HG02759 (cell line): ENCODE measurements around the gene CRHR1.

ENCODE experiments used
- ATAC-seq: cut with Tn5 transposase; IDR thresholded peaks from one replicate; pipeline ENCODE4 v1.9.1; 2021; ENCODE audit warnings: mild to moderate bottlenecking, moderate library complexity; ENCODE audit not compliant: unreplicated experiment

Gene CRHR1

GRCh38 chr17:45787044-45787443 is 2.9 kb downstream of the CRHR1 start:
- no peak for ATAC-seq

GRCh38 chr17:45787656-45788055 is 3.5 kb downstream of the CRHR1 start:
- no peak for ATAC-seq

GRCh38 chr17:45788057-45788456 is 3.9 kb downstream of the CRHR1 start:
- no peak for ATAC-seq

GRCh38 chr17:45789874-45790273 is 5.8 kb downstream of the CRHR1 start:
- ATAC-seq = no peak

- no peak for ATAC-seq
Measured at GRCh38 chr17:45790296-45790922, 6.3 kb downstream of the CRHR1 start.

- no peak for ATAC-seq
Measured at GRCh38 chr17:45791041-45791582, 7.0 kb downstream of the CRHR1 start.

GRCh38 chr17:45791935-45792334 is 7.8 kb downstream of the CRHR1 start:
- no peak for ATAC-seq

GRCh38 chr17:45792437-45792836 is 8.3 kb downstream of the CRHR1 start:
- ATAC-seq = no peak

- no peak for ATAC-seq
Measured at GRCh38 chr17:45792995-45793755, 9.1 kb downstream of the CRHR1 start.

- ATAC-seq = no peak
Measured at GRCh38 chr17:45793999-45794540, 9.9 kb downstream of the CRHR1 start.

- ATAC-seq = no peak
Measured at GRCh38 chr17:45794840-45795239, 10.7 kb downstream of the CRHR1 start.

- ATAC-seq = no peak
Measured at GRCh38 chr17:45800816-45801215, 16.7 kb downstream of the CRHR1 start.

GRCh38 chr17:45801421-45801820 is 17.3 kb downstream of the CRHR1 start:
- ATAC-seq = no peak

- ATAC-seq = no peak
Measured at GRCh38 chr17:45808845-45809244, 24.7 kb downstream of the CRHR1 start.

GRCh38 chr17:45809499-45809898 is 25.4 kb downstream of the CRHR1 start:
- ATAC-seq = no peak

GRCh38 chr17:45812102-45812501 is 28.0 kb downstream of the CRHR1 start:
- ATAC-seq = no peak

GRCh38 chr17:45813048-45813725 is 29.1 kb downstream of the CRHR1 start:
- no peak for ATAC-seq

- ATAC-seq = no peak
Measured at GRCh38 chr17:45814622-45815606, 30.8 kb downstream of the CRHR1 start.

- no peak for ATAC-seq
Measured at GRCh38 chr17:45815752-45816151, 31.6 kb downstream of the CRHR1 start.

- ATAC-seq = no peak
Measured at GRCh38 chr17:45818041-45818440, 33.9 kb downstream of the CRHR1 start.
